ENCODE data around the gene EMC7. TPM values are rescaled to one million over a fixed set of nuclear protein-coding genes. Genes with fewer than 3 reads are reported as not detected.

The EMC7 gene
- total and polyA plus RNA-seq, 2 of the 13 experiments (the other 11 are each of a cell fraction or from before 2014, with no cell fraction given), result 46.8 to 113 TPM

Other genes with a start within 250 kb of the EMC7 start
- not detected in 2 replicates for gene CHRM5, start 133.4 kb downstream of the EMC7 start, total RNA-seq (2016; rRNA removed; fragmentation: Illumina TruSeq; extraction: Trizol)
- gene CHRM5, start 133.4 kb downstream of the EMC7 start, polyA plus RNA-seq (2011; rRNA removed), result not detected in 2 replicates
- gene AVEN, start 62.7 kb downstream of the EMC7 start, total RNA-seq (2016; rRNA removed; fragmentation: Illumina TruSeq; extraction: Trizol), result 16.8 and 17.5 TPM in 2 replicates
- 4.4 TPM in 2 replicates for gene AVEN, start 62.7 kb downstream of the EMC7 start, polyA plus RNA-seq (2011; rRNA removed)
- gene PGBD4, start 221 bp upstream of the EMC7 start, total RNA-seq (2016; rRNA removed; fragmentation: Illumina TruSeq; extraction: Trizol), result 1.3 and 1.4 TPM in 2 replicates
- 1.7 TPM in 2 replicates for gene PGBD4, start 221 bp upstream of the EMC7 start, polyA plus RNA-seq (2011; rRNA removed)
- 42.8 and 43.9 TPM in 2 replicates for gene KATNBL1, start 108.2 kb upstream of the EMC7 start, total RNA-seq (2016; rRNA removed; fragmentation: Illumina TruSeq; extraction: Trizol)
- 19.3 and 23.4 TPM in 2 replicates for gene KATNBL1, start 108.2 kb upstream of the EMC7 start, polyA plus RNA-seq (2011; rRNA removed)
- gene EMC4, start 123.2 kb upstream of the EMC7 start, total RNA-seq (2016; rRNA removed; fragmentation: Illumina TruSeq; extraction: Trizol), result 104 and 113 TPM in 2 replicates
- gene EMC4, start 123.2 kb upstream of the EMC7 start, polyA plus RNA-seq (2011; rRNA removed), result 63.7 and 66.9 TPM in 2 replicates
- 10.1 and 15.2 TPM in 2 replicates for gene SLC12A6, start 235.9 kb upstream of the EMC7 start, total RNA-seq (2016; rRNA removed; fragmentation: Illumina TruSeq; extraction: Trizol)
- gene SLC12A6, start 235.9 kb upstream of the EMC7 start, polyA plus RNA-seq (2011; rRNA removed), result 27.9 and 30.1 TPM in 2 replicates
- gene NOP10, start 241.3 kb upstream of the EMC7 start, total RNA-seq (2016; rRNA removed; fragmentation: Illumina TruSeq; extraction: Trizol), result 239 and 316 TPM in 2 replicates
- 369 and 407 TPM in 2 replicates for gene NOP10, start 241.3 kb upstream of the EMC7 start, polyA plus RNA-seq (2011; rRNA removed)
- not detected in 2 replicates for gene NUTM1, start 241.5 kb upstream of the EMC7 start, total RNA-seq (2016; rRNA removed; fragmentation: Illumina TruSeq; extraction: Trizol)
- gene NUTM1, start 241.5 kb upstream of the EMC7 start, polyA plus RNA-seq (2011; rRNA removed), result not detected in 2 replicates

All from HepG2 (cell line).